Right kidney (tissue), 1 donor: ENCODE results near the gene ITPR1.
"Not testable (repeated sequence)": the region's sequence is repeated elsewhere in the genome, so short reads cannot be mapped to it uniquely, and the experiment has no call there.

Source experiments
- DNase-seq: peaks from one replicate; pipeline ENCODE4 v3.0.0-alpha.2; 2016

ITPR1 gene

GRCh38 chr3:4595710-4596113, 102.6 kb downstream of the ITPR1 start:
- no peak for DNase-seq

GRCh38 chr3:4596612-4597011, 103.5 kb downstream of the ITPR1 start:
- DNase-seq = peak; percentile 56

GRCh38 chr3:4597208-4597985, 104.2 kb downstream of the ITPR1 start:
- no peak for DNase-seq

GRCh38 chr3:4598232-4598631, 105.1 kb downstream of the ITPR1 start:
- not testable (repeated sequence) for DNase-seq

DNA sequence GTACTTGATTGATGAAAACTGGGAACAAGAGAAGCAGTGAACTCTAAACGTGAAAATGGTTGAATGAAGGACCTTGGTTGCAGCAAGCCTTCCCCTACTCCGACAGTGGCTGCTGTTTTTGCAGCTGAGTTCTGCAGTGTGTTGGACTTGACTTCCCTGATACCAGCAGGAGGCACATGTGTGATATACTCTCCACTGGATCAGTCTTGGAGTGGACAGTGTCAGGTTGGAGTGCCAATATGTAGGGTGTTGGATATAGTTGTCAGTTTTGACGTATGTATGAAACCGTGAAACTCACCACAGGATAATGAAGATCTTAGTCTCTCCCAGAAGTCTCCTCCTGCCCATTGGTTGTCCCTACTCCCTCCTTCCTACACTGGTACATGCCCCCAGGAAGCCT, 106.5 kb downstream of the ITPR1 start:
- no peak for DNase-seq

- no peak for DNase-seq
Observed at GRCh38 chr3:4600493-4600892, 107.3 kb downstream of the ITPR1 start.

- no peak for DNase-seq
Observed at GRCh38 chr3:4601892-4602291, 108.7 kb downstream of the ITPR1 start.

GRCh38 chr3:4604693-4605092, 111.5 kb downstream of the ITPR1 start:
- no peak for DNase-seq

- no peak for DNase-seq
Observed at GRCh38 chr3:4606911-4607310, 113.8 kb downstream of the ITPR1 start.

GRCh38 chr3:4613366-4613765, 120.2 kb downstream of the ITPR1 start:
- no peak for DNase-seq

GRCh38 chr3:4614070-4614469, 120.9 kb downstream of the ITPR1 start:
- DNase-seq = no peak

- no peak for DNase-seq
Observed at GRCh38 chr3:4614927-4615326, 121.8 kb downstream of the ITPR1 start.

GRCh38 chr3:4615750-4616149, 122.6 kb downstream of the ITPR1 start:
- DNase-seq = no peak

DNA sequence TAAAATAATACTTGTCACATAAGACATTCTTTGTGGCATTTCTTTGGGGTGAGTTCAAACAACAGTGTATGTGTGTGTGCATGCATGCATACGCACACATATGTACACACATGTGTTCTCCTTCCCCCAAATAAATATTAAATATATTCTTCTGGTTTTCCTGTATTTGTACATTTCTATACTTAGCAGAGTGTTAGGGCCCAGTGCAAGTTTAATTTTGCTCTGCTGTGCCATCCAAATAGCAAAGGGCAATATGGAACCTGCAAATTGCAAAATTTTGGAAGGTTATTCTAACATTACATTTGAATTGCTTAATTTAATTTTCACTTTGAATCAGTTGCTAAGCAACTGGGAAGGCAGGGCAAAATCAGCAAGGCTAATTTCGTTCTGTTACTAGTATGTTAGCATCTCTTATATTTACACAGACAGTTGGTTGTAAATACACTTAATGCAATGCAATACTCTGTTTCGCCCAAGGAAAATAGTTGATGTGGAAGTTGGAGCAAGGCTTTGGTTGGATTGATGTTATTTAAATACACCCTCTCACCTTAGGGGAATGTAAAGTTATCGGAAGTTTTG, 130.4 kb downstream of the ITPR1 start:
- no peak for DNase-seq

DNA sequence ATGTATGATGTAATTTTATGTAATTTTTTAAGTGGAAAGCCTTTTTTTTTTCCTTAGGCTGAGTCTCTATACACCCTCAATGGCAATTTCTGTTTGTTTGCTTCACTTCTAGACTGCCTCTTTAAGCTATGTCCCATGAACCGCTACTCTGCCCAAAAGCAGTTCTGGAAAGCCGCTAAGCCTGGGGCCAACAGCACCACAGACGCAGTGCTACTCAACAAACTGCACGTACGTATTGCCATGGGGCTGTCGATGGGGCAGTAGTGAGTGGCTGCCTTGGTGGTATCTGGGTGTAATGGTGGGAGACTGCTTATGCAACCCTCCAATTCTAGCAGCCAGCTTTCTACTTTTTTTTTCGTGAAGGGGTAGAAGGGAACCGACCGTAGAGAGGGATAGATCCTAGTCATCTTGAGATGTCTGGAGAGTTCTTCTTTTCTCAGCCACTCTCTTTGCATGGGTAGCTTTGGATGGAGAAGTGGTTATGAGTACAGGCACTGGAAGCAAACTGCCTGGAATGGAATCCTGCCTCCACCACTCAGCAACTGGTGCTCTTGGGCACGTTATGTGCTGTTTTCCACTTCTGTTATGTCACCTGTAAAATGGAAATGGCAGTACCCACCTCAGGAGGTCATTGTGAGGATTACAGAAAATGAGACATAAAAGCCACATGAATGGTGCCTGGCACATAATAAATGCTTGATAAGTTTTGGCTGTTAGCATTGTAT, 134.7 kb downstream of the ITPR1 start:
- no peak for DNase-seq

GRCh38 chr3:4629095-4630007, 136.2 kb downstream of the ITPR1 start:
- DNase-seq = no peak

GRCh38 chr3:4633078-4634004, 140.2 kb downstream of the ITPR1 start:
- peak; percentile 53 for DNase-seq

- DNase-seq = no peak
Observed at GRCh38 chr3:4634894-4635293, 141.7 kb downstream of the ITPR1 start.

GRCh38 chr3:4637265-4637664, 144.1 kb downstream of the ITPR1 start:
- DNase-seq = no peak

GRCh38 chr3:4641863-4642563, 148.9 kb downstream of the ITPR1 start:
- DNase-seq = no peak

- no peak for DNase-seq
Observed at GRCh38 chr3:4642611-4643010, 149.5 kb downstream of the ITPR1 start.
